ENCODE data around the gene HES7. TPM values are rescaled to one million over a fixed set of nuclear protein-coding genes. Genes with fewer than 3 reads are reported as not detected.

Gene HES7
- total RNA-seq, 1 experiment from 2014 or later, result 0.33 TPM

DNA sequence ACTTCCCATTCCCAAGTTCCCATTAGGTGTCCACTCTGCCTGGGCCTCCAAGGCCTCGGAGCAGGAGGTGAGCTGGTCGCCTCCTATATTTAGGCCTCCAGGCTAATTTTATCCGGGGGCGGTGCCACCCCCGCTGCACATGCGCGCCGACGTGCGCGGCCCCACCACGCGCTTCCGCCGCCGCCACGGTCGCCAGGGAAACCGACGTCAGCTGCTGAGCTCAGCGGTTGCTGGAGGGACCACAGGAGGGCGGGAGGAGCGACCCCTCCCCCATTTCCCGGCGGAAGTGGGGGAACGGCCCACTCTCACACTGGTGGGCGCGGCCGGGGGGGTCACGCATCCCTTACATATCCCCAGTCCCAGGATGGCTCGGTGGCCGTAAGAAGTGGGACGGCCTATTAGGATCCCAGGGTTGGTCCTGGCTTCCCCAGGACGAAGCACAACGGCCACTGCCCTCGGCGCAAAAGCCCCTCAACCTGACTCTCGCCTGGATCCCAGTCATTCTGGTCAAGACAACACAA is 27.3 kb upstream of the HES7 start:
- Mint-ChIP-seq H3K9me3 (no peaks in the 10 kb centered on the region), H3K36me3 (ENCODE audit: insufficient read depth in 1 of 3, low read depth in 3 of 3) (peaks cover 25 to 37% (median 33%) of the 10 kb centered on the region in 3 experiments), H3K4me1 (peaks cover 21 to 25% of the 10 kb centered on the region in 2 experiments), H3K4me3 (peak overlapping the region; percentile 90 to 97), H3K27me3 (ENCODE audit: low read depth) (peaks cover 3% of the 10 kb centered on the region), H3K27ac (peak overlapping the region; percentile 56 to 95 (median 93); a peak in 5 of 7 replicates)
- Histone ChIP-seq H3K27me3 (ENCODE audit: insufficient read depth, low read length) (no peaks in the 10 kb centered on the region), H3K23me2 (ENCODE audit: insufficient read length, low read depth, low read length, poor library complexity, severe bottlenecking) (peaks cover 18% of the 10 kb centered on the region), H3K56ac (ENCODE audit: insufficient read length, low read depth, low read length) (no peak overlapping the region), H2BK20ac (ENCODE audit: low read depth, low read length, poor library complexity, severe bottlenecking) (no peak overlapping the region), H3K27ac (ENCODE audit: insufficient read length, low read depth, low read length) (no peak overlapping the region), H2BK120ac (ENCODE audit: low read depth, low read length, poor library complexity, severe bottlenecking) (no peak overlapping the region), H3K9ac (ENCODE audit: extremely low read depth, insufficient read length, low read length) (peak overlapping the region; percentile 82), H3K4me2 (ENCODE audit: insufficient read depth, insufficient read length, low read length) (peak overlapping the region; percentile 87), H2BK5ac (ENCODE audit: insufficient read length, low read length) (no peak overlapping the region), H2BK12ac (ENCODE audit: insufficient read length, low read depth, low read length) (no peak overlapping the region), H3K23ac (ENCODE audit: insufficient read length, low read depth, low read length) (no peak overlapping the region), H4K5ac (ENCODE audit: insufficient read length, low read depth, low read length) (no peak overlapping the region), H3T11ph (ENCODE audit: low read length) (no peak overlapping the region), H4K91ac (ENCODE audit: insufficient read length, low read depth, low read length) (no peak overlapping the region), H2AK5ac (ENCODE audit: insufficient read length, low read length) (no peak overlapping the region), H4K8ac (replicated peaks; ENCODE audit: insufficient read length, low read depth, low read length) (no peak overlapping the region), H4K20me1 (ENCODE audit: control insufficient read depth, insufficient read depth, insufficient read length) (no peaks in the 10 kb centered on the region), H3K79me1 (ENCODE audit: insufficient read depth, low read depth, low read length, poor library complexity, severe bottlenecking) (peaks cover 2% of the 10 kb centered on the region), H3K4me1 (ENCODE audit: insufficient read depth, low read length) (peaks cover 5% of the 10 kb centered on the region), H3K4ac (ENCODE audit: low read depth, low read length) (no peak overlapping the region), H3K9me3 (ENCODE audit: control insufficient read depth, low read depth, low read length) (no peaks in the 10 kb centered on the region), H2AFZ (ENCODE audit: low read length) (no peak overlapping the region), H3K79me2 (ENCODE audit: insufficient read depth, low read length) (no peaks in the 10 kb centered on the region), H2BK15ac (ENCODE audit: low read depth, low read length) (no peak overlapping the region), H3K18ac (ENCODE audit: insufficient read length, low read depth, low read length) (peak overlapping the region; percentile 59), H3K14ac (ENCODE audit: insufficient read depth, low read length) (0 out of 2 replicates have a peak overlapping the region, but pooled peaks have one; percentile 3)
- peak; percentile 87 for DNase-seq
- TF ChIP-seq, protein P1, sequence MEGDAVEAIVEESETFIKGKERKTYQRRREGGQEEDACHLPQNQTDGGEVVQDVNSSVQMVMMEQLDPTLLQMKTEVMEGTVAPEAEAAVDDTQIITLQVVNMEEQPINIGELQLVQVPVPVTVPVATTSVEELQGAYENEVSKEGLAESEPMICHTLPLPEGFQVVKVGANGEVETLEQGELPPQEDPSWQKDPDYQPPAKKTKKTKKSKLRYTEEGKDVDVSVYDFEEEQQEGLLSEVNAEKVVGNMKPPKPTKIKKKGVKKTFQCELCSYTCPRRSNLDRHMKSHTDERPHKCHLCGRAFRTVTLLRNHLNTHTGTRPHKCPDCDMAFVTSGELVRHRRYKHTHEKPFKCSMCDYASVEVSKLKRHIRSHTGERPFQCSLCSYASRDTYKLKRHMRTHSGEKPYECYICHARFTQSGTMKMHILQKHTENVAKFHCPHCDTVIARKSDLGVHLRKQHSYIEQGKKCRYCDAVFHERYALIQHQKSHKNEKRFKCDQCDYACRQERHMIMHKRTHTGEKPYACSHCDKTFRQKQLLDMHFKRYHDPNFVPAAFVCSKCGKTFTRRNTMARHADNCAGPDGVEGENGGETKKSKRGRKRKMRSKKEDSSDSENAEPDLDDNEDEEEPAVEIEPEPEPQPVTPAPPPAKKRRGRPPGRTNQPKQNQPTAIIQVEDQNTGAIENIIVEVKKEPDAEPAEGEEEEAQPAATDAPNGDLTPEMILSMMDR (conservative IDR thresholded peaks at IDR 0.05), result no peak
- WGBS (ENCODE audit: extremely low coverage, insufficient read length, low lambda C conversion rate), result no CpG with 5 or more reads among the region's 38 CpGs

Measured in H9 (cell line).